H1 (cell line): ENCODE results near the gene C19orf67. TPM values are rescaled to one million over a fixed set of nuclear protein-coding genes. Genes with fewer than 3 reads are reported as not detected.

Source experiments
- CTCF ChIA-PET: fragments of 300-600 bp; sonication (Branson Sonifier 250); formaldehyde crosslinking; loops from one replicate; lab custom pipeline; 2021; ENCODE audit not compliant: partially characterized antibody; lab: Charles Lee
- POLR2A ChIA-PET: fragments of 300-600 bp; sonication (Branson Sonifier 250); formaldehyde crosslinking; loops from one replicate; lab custom pipeline; 2021; ENCODE audit warnings: inconsistent platforms; ENCODE audit not compliant: partially characterized antibody; lab: Charles Lee
- DNase-seq, 2 experiments: peaks; one replicate each; pipeline versions ENCODE4 v3.0.0 to v3.0.0-alpha.2; 2010 to 2022; ENCODE audit warnings: low spot score in 2 of 2, low read depth in 1 of 2, mixed read lengths in 1 of 2
- FAIRE-seq: peaks from 2 replicates; lab custom pipeline; 2011; peaks lifted over from hg19 to GRCh38; lab: Jason Lieb, UNC
- H2AFZ ChIP-seq: 2 replicates; pipeline ENCODE4 v1.8.1; 2012; ENCODE audit warnings: low read length, inconsistent platforms
- H2AK5ac ChIP-seq: 2 replicates; pipeline ENCODE4 v1.6.1; 2013; ENCODE audit warnings: low read depth, low read length
- H2BK120ac ChIP-seq: replicated peaks from 2 replicates; pipeline ENCODE3; 2013; ENCODE audit warnings: low read depth, low read length, inconsistent platforms
- H2BK12ac ChIP-seq: 2 replicates; pipeline ENCODE4 v1.6.1; 2013; ENCODE audit warnings: low read depth, low read length
- H2BK15ac ChIP-seq: 2 replicates; pipeline ENCODE4 v1.6.1; 2013; ENCODE audit warnings: low read length
- H2BK20ac ChIP-seq: 2 replicates; pipeline ENCODE4 v1.6.1; 2013; ENCODE audit warnings: low read length
- H2BK5ac ChIP-seq: 2 replicates; pipeline ENCODE4 v1.6.1; 2013; ENCODE audit warnings: low read depth, low read length
- H3K14ac ChIP-seq: 2 replicates; pipeline ENCODE4 v1.6.1; 2013; ENCODE audit warnings: inconsistent platforms; ENCODE audit not compliant: insufficient read length
- H3K18ac ChIP-seq: 2 replicates; pipeline ENCODE4 v1.6.1; 2013; ENCODE audit warnings: low read length; ENCODE audit errors: extremely low read depth
- H3K23ac ChIP-seq: 2 replicates; pipeline ENCODE4 v1.6.1; 2013; ENCODE audit warnings: inconsistent platforms; ENCODE audit not compliant: insufficient read length
- H3K23me2 ChIP-seq: 2 replicates; pipeline ENCODE4 v1.6.1; 2013; ENCODE audit warnings: low read depth, low read length
- H3K27ac ChIP-seq: 2 replicates; pipeline ENCODE4 v1.6.1; 2011; ENCODE audit warnings: low read depth, low read length, inconsistent platforms
- H3K27me3 ChIP-seq, 4 experiments: replicated peaks in 1 of 4; 1 replicate in 1 of 4; 2 replicates in 3 of 4; pipeline versions ENCODE4 v1.6.1 to v1.8.1; 2011 to 2013; ENCODE audit warnings: low read length in 3 of 4, mild to moderate bottlenecking in 3 of 4, inconsistent platforms in 2 of 4, mixed read lengths in 2 of 4, moderate library complexity in 1 of 4; ENCODE audit not compliant: control insufficient read depth in 3 of 4, insufficient read depth in 3 of 4; ENCODE audit errors: extremely low read depth in 1 of 4
- H3K36me3 ChIP-seq, 4 experiments: 2 replicates each; pipeline versions ENCODE4 v1.6.1 to v1.8.1; 2011 to 2013; ENCODE audit warnings: mild to moderate bottlenecking in 4 of 4, low read length in 3 of 4, moderate library complexity in 2 of 4, control low read depth in 1 of 4, inconsistent platforms in 1 of 4; ENCODE audit not compliant: insufficient read depth in 4 of 4, control insufficient read depth in 2 of 4
- H3K4ac ChIP-seq: replicated peaks from 2 replicates; pipeline ENCODE3; 2013; ENCODE audit warnings: low read length, low read depth, mixed read lengths, inconsistent platforms; ENCODE audit not compliant: insufficient read length
- H3K4me1 ChIP-seq, 4 experiments: replicated peaks in 1 of 4; 1 replicate in 1 of 4; 2 replicates in 3 of 4; pipeline versions ENCODE4 v1.6.1 to v1.8.1; 2011 to 2013; ENCODE audit warnings: low read length in 3 of 4, inconsistent platforms in 2 of 4, mixed read lengths in 1 of 4; ENCODE audit not compliant: insufficient read depth in 4 of 4, control insufficient read depth in 3 of 4
- H3K4me2 ChIP-seq, 2 experiments: 2 replicates each; pipeline versions ENCODE4 v1.6.1 to v1.8.1; 2011 to 2013; ENCODE audit warnings: low read depth in 2 of 2, low read length in 2 of 2, control low read depth in 1 of 2, inconsistent platforms in 1 of 2, mild to moderate bottlenecking in 1 of 2; ENCODE audit not compliant: insufficient read depth in 1 of 2
- H3K4me3 ChIP-seq, 4 experiments: fragments of 200-600, 300-600 bp in 1 of 4; sonication (generic), shearing (Covaris generic), sonication (Bioruptor Twin) in 1 of 4; 2 replicates each; pipeline versions ENCODE4 v1.5.1 to v1.8.1; 2011 to 2016; ENCODE audit warnings: low read length in 4 of 4, low read depth in 3 of 4, control low read depth in 2 of 4, inconsistent platforms in 2 of 4, mild to moderate bottlenecking in 2 of 4, mixed read lengths in 1 of 4, moderate library complexity in 1 of 4; ENCODE audit not compliant: insufficient read depth in 2 of 4; ENCODE audit errors: extremely low read depth in 1 of 4
- H3K56ac ChIP-seq: replicated peaks from 2 replicates; pipeline ENCODE3; 2013; ENCODE audit warnings: low read depth, mild to moderate bottlenecking, mixed read lengths, low read length, inconsistent platforms; ENCODE audit not compliant: insufficient read length
- H3K79me1 ChIP-seq: 2 replicates; pipeline ENCODE4 v1.6.1; 2013; ENCODE audit warnings: low read depth, low read length, control low read depth
- H3K79me2 ChIP-seq, 2 experiments: 2 replicates each; pipeline versions ENCODE4 v1.6.1 to v1.8.1; 2012 to 2013; ENCODE audit warnings: low read length in 2 of 2, mild to moderate bottlenecking in 2 of 2, inconsistent platforms in 1 of 2; ENCODE audit not compliant: insufficient read depth in 2 of 2, control insufficient read depth in 1 of 2
- H3K9ac ChIP-seq, 4 experiments: replicated peaks in 1 of 4; 1 replicate in 1 of 4; 2 replicates in 3 of 4; pipeline versions ENCODE4 v1.6.1 to v1.8.1; 2011 to 2013; ENCODE audit warnings: low read depth in 3 of 4, low read length in 3 of 4, control low read depth in 2 of 4, mild to moderate bottlenecking in 2 of 4, moderate library complexity in 2 of 4, inconsistent platforms in 1 of 4; ENCODE audit errors: extremely low read depth in 1 of 4
- H3K9me3 ChIP-seq, 2 experiments: 2 replicates each; pipeline versions ENCODE4 v1.6.1 to v1.8.1; 2012 to 2013; ENCODE audit warnings: mild to moderate bottlenecking in 2 of 2, moderate library complexity in 2 of 2, control low read depth in 1 of 2, inconsistent platforms in 1 of 2, low read depth in 1 of 2, low read length in 1 of 2, mixed read lengths in 1 of 2; ENCODE audit not compliant: insufficient read depth in 2 of 2
- H4K20me1 ChIP-seq, 2 experiments: replicated peaks in 1 of 2; 2 replicates each; pipeline versions ENCODE3 to v1.8.1; 2011 to 2013; ENCODE audit warnings: inconsistent platforms in 2 of 2, low read length in 2 of 2, mild to moderate bottlenecking in 1 of 2; ENCODE audit not compliant: insufficient read depth in 2 of 2, control insufficient read depth in 1 of 2
- H4K5ac ChIP-seq: 2 replicates; pipeline ENCODE4 v1.6.1; 2013; ENCODE audit warnings: low read length, low read depth, mixed read lengths, inconsistent platforms; ENCODE audit not compliant: insufficient read length
- H4K8ac ChIP-seq: 2 replicates; pipeline ENCODE4 v1.8.0; 2013; ENCODE audit warnings: mild to moderate bottlenecking, moderate library complexity, low read length, inconsistent platforms; ENCODE audit not compliant: insufficient read depth; ENCODE audit errors: extremely low read depth
- H4K91ac ChIP-seq: replicated peaks from 2 replicates; pipeline ENCODE3; 2013; ENCODE audit warnings: low read length, mixed read lengths, inconsistent platforms; ENCODE audit not compliant: insufficient read length
- CTCF ChIP-seq, 3 experiments: IDR thresholded peaks; 1 replicate in 2 of 3; 2 replicates in 1 of 3; pipeline versions ENCODE4 v1.5.1 to v1.6.1; 2011; ENCODE audit warnings: low read length in 3 of 3, mild to moderate bottlenecking in 3 of 3, inconsistent platforms in 2 of 3, low read depth in 1 of 3, moderate library complexity in 1 of 3; ENCODE audit not compliant: insufficient read depth in 1 of 3; ENCODE audit errors: control extremely low read depth in 1 of 3
- HDAC2 ChIP-seq, 2 experiments: fragments of 300-600 bp in 1 of 2; sonication (generic) in 1 of 2; IDR thresholded peaks; 2 replicates each; pipeline ENCODE4 v1.6.1; 2011 to 2012; ENCODE audit warnings: low read depth in 2 of 2, low read length in 2 of 2, mild to moderate bottlenecking in 2 of 2, moderate library complexity in 2 of 2, borderline replicate concordance in 1 of 2, inconsistent platforms in 1 of 2
- JUN ChIP-seq: IDR thresholded peaks from 2 replicates; pipeline ENCODE4 v1.6.1; 2011; ENCODE audit warnings: low read depth, mild to moderate bottlenecking, improper control_type of control experiment, low read length
- RAD21 ChIP-seq, 2 experiments: IDR thresholded peaks in 1 of 2; conservative IDR thresholded peaks in 1 of 2; 2 replicates each; pipeline ENCODE4 v1.6.1; 2011; ENCODE audit warnings: low read depth in 2 of 2, low read length in 2 of 2, improper control_type of control experiment in 1 of 2, inconsistent platforms in 1 of 2, mild to moderate bottlenecking in 1 of 2, moderate library complexity in 1 of 2
- WGBS, 2 experiments: shearing (Covaris generic) in 1 of 2; methylation state at CpG; one replicate each; pipeline versions ENCODE4 v1.1.6 to v1.1.7; 2013 to 2015; ENCODE audit warnings: low lambda C conversion rate in 2 of 2, mixed read lengths in 2 of 2, inconsistent platforms in 1 of 2, low coverage in 1 of 2, missing lambda C conversion rate in 1 of 2; ENCODE audit not compliant: insufficient replicate concordance in 2 of 2, insufficient coverage in 1 of 2, insufficient read length in 1 of 2; ENCODE audit errors: extremely low coverage in 1 of 2, missing lambda C conversion rate in 1 of 2; 5-methylcytosine and 5-hydroxymethylcytosine counted together
- polyA plus RNA-seq, 7 experiments: library from polyadenylated mRNA; depleted of rRNA in 3 of 7; stranded (reverse) in 5 of 7; unstranded in 2 of 7; fragments of >200 nt in 5 of 7; fragments of 200-250 nt in 2 of 7; gene quantifications; 1 replicate in 5 of 7; 2 replicates in 1 of 7; 4 replicates in 1 of 7; pipeline versions ENCODE4 v1.2.1 to v1.2.3, GENCODE V29; 2011 to 2013; ENCODE audit warnings: missing spikeins in 2 of 7, mixed read lengths in 2 of 7
- total RNA-seq: library from RNA; stranded (reverse); fragmentation: NEBNext Ultra II Directional; extraction: Animal tissue kit (Norgen Biotek cat#: 25700); gene quantifications from 2 replicates; pipeline ENCODE4 v1.2.1, GENCODE V29; 2021

The C19orf67 gene
- total and polyA plus RNA-seq, 2 of the 8 experiments (the other 6 are each of a cell fraction or from before 2014, with no cell fraction given) = 0.12 TPM; not detected in 1

GRCh38 chr19:14056741-14057356 is 28.7 kb downstream of the C19orf67 start:
- TF ChIP-seq HDAC2 (IDR thresholded peaks at IDR 0.05; ENCODE audit: borderline replicate concordance in 1 of 2, low read depth in 2 of 2, low read length in 2 of 2) (no peak), CTCF (IDR thresholded peaks at IDR 0.05; ENCODE audit: control extremely low read depth in 1 of 3, insufficient read depth in 1 of 3, low read depth in 1 of 3, low read length in 3 of 3) (peak in 2 of 3 experiments; percentile 5 to 6; a peak in 2 of 4 replicates), RAD21 (IDR thresholded peaks at IDR 0.05 in 1 of 2, conservative IDR thresholded peaks at IDR 0.05 in 1 of 2; ENCODE audit: low read depth in 2 of 2, low read length in 2 of 2) (peak in 1 of 2 experiments; percentile 15; a peak in 1 of 4 replicates), JUN (no peak)
- H4K20me1 ChIP-seq = peaks cover 0 to 2% of the 10 kb centered on the region in 2 experiments
- H4K91ac ChIP-seq = no peak overlapping the region
- peaks cover 12% of the 10 kb centered on the region; the same call in 1 of the 2 replicates for H3K23me2 ChIP-seq
- no peak overlapping the region for H3K14ac ChIP-seq
- H3K56ac ChIP-seq = no peak overlapping the region
- H2BK20ac ChIP-seq = no peak overlapping the region
- 0 out of 2 replicates have a peak overlapping the region, but pooled peaks have one; percentile 65 for H2AK5ac ChIP-seq
- no peak overlapping the region for H3K27ac ChIP-seq
- H2BK12ac ChIP-seq = no peak overlapping the region
- H2BK120ac ChIP-seq = no peak overlapping the region
- no peak overlapping the region; a peak in 1 of 7 replicates for H3K9ac ChIP-seq
- H3K18ac ChIP-seq = no peak overlapping the region; the same call in 1 of the 2 replicates
- H4K8ac ChIP-seq = no peak overlapping the region
- no peaks in the 10 kb centered on the region for H3K36me3 ChIP-seq
- no peak overlapping the region for H4K5ac ChIP-seq
- H3K4me1 ChIP-seq = peaks cover 0 to 10% (median 3%) of the 10 kb centered on the region in 4 experiments; a peak in 4 of 7 replicates
- peak overlapping the region; percentile 49 to 82 (median 58) for H3K4me3 ChIP-seq
- FAIRE-seq (no peak), DNase-seq (no peak)
- no peak overlapping the region for H2BK5ac ChIP-seq
- H3K79me1 ChIP-seq = no peaks in the 10 kb centered on the region
- ChIA-PET POLR2A (interaction anchor here (0.7 to 1.9 kb wide), 13 partner anchors 8 to 175 kb away, joined by 3 to 6 read pairs (median 4); partner anchors contain the start of gene ASF1B), CTCF (interaction anchor here (0.8 to 6.4 kb wide), 18 partner anchors 8 to 271 kb away, joined by 3 to 76 read pairs (median 4); partner anchors contain the start of genes C19orf67, IL27RA and MISP3)
- peaks cover 5 to 19% (median 14%) of the 10 kb centered on the region in 4 experiments for H3K27me3 ChIP-seq
- peak overlapping the region; percentile 68 to 77 for H3K4me2 ChIP-seq
- H3K23ac ChIP-seq = no peak overlapping the region
- 0 out of 2 replicates have a peak overlapping the region, but pooled peaks have one; percentile 29 for H2BK15ac ChIP-seq
- H3K4ac ChIP-seq = no peak overlapping the region
- no peak overlapping the region for H2AFZ ChIP-seq
- WGBS, 2 experiments = 40% methylated on average over 9 of the region's 19 CpGs; no CpG with 5 or more reads in 1 of the 2 experiments
- H3K79me2 ChIP-seq = no peaks in the 10 kb centered on the region
- H3K9me3 ChIP-seq = no peaks in the 10 kb centered on the region; a peak in 1 of 4 replicates
